GM12878 (cell line): ENCODE measurements around the gene PLEKHH1.

Source experiments
- NKRF ChIP-seq: fragments of 450-650 bp; conservative IDR thresholded peaks from 2 replicates; pipeline ENCODE4 v1.6.1; 2017; ENCODE audit warnings: mild to moderate bottlenecking, moderate library complexity
- PAX8 ChIP-seq: fragments of 450-650 bp; IDR thresholded peaks from 2 replicates; pipeline ENCODE4 v1.6.1; 2017; ENCODE audit warnings: mild to moderate bottlenecking, moderate library complexity
- SREBF2 ChIP-seq: IDR thresholded peaks from 2 replicates; pipeline ENCODE4 v1.6.1; 2012; ENCODE audit warnings: mild to moderate bottlenecking, low read length
- YY1 ChIP-seq: IDR thresholded peaks from 2 replicates; pipeline ENCODE4 v1.6.1; 2011; ENCODE audit warnings: low read depth, mild to moderate bottlenecking, low read length
- TF ChIP-seq, protein P1 (sequence below), 3 experiments: IDR thresholded peaks in 2 of 3; conservative IDR thresholded peaks in 1 of 3; 2 replicates each; pipeline ENCODE4 v1.5.1; 2011; ENCODE audit warnings: low read depth in 3 of 3, low read length in 3 of 3, mild to moderate bottlenecking in 3 of 3, control low read depth in 2 of 3, moderate library complexity in 2 of 3, inconsistent platforms in 1 of 3, mixed read lengths in 1 of 3; ENCODE audit not compliant: control insufficient read depth in 2 of 3, insufficient read depth in 1 of 3; ENCODE audit errors: extremely low read depth in 1 of 3
- TF ChIP-seq, protein P2 (sequence below): fragments of 450-650 bp; IDR thresholded peaks from 2 replicates; pipeline ENCODE4 v1.6.1; 2017; ENCODE audit warnings: mild to moderate bottlenecking
- TF ChIP-seq, protein P3 (sequence below): IDR thresholded peaks from 2 replicates; pipeline ENCODE4 v1.6.1; 2011; ENCODE audit warnings: borderline replicate concordance, low read depth, mild to moderate bottlenecking, moderate library complexity, mixed read lengths, low read length; ENCODE audit not compliant: insufficient read depth; ENCODE audit errors: extremely low read length

GRCh38 chr14:67510836-67511235 lies 22.3 kb upstream of the PLEKHH1 start:
- TF ChIP-seq SREBF2 (no peak), YY1 (no peak), NKRF (no peak), PAX8 (no peak)
- TF ChIP-seq, protein P1, sequence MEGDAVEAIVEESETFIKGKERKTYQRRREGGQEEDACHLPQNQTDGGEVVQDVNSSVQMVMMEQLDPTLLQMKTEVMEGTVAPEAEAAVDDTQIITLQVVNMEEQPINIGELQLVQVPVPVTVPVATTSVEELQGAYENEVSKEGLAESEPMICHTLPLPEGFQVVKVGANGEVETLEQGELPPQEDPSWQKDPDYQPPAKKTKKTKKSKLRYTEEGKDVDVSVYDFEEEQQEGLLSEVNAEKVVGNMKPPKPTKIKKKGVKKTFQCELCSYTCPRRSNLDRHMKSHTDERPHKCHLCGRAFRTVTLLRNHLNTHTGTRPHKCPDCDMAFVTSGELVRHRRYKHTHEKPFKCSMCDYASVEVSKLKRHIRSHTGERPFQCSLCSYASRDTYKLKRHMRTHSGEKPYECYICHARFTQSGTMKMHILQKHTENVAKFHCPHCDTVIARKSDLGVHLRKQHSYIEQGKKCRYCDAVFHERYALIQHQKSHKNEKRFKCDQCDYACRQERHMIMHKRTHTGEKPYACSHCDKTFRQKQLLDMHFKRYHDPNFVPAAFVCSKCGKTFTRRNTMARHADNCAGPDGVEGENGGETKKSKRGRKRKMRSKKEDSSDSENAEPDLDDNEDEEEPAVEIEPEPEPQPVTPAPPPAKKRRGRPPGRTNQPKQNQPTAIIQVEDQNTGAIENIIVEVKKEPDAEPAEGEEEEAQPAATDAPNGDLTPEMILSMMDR (IDR thresholded peaks at IDR 0.05 in 2 of 3, conservative IDR thresholded peaks at IDR 0.05 in 1 of 3; ENCODE audit: control insufficient read depth in 2 of 3, extremely low read depth in 1 of 3, insufficient read depth in 1 of 3, low read depth in 3 of 3, low read length in 3 of 3): no peak
- TF ChIP-seq, protein P2, sequence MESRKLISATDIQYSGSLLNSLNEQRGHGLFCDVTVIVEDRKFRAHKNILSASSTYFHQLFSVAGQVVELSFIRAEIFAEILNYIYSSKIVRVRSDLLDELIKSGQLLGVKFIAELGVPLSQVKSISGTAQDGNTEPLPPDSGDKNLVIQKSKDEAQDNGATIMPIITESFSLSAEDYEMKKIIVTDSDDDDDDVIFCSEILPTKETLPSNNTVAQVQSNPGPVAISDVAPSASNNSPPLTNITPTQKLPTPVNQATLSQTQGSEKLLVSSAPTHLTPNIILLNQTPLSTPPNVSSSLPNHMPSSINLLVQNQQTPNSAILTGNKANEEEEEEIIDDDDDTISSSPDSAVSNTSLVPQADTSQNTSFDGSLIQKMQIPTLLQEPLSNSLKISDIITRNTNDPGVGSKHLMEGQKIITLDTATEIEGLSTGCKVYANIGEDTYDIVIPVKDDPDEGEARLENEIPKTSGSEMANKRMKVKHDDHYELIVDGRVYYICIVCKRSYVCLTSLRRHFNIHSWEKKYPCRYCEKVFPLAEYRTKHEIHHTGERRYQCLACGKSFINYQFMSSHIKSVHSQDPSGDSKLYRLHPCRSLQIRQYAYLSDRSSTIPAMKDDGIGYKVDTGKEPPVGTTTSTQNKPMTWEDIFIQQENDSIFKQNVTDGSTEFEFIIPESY: no peak
- TF ChIP-seq, protein P3, sequence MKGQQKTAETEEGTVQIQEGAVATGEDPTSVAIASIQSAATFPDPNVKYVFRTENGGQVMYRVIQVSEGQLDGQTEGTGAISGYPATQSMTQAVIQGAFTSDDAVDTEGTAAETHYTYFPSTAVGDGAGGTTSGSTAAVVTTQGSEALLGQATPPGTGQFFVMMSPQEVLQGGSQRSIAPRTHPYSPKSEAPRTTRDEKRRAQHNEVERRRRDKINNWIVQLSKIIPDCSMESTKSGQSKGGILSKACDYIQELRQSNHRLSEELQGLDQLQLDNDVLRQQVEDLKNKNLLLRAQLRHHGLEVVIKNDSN: no peak
